NCI-H146 treated with DMSO at 0.1 percent for 48 hours (cell line): Measurements from ENCODE around the gene BACE1.
"Not testable (repeated sequence)": the region's sequence is repeated elsewhere in the genome, so short reads cannot be mapped to it uniquely, and the experiment has no call there.

Experiments used
- DNase-seq: peaks from one replicate; lab custom pipeline; 2025; ENCODE audit not compliant: unreplicated experiment; lab: John Stamatoyannopoulos, UW

BACE1 gene

GRCh38 chr11:117316197-117316961 lies at the start of gene BACE1:
BACE1 (minus strand) TSS chr11:117316256; CDS start chr11:117315795, 461 bp downstream.
- DNase-seq, result peak; percentile 61

- DNase-seq, result no peak
Observed at GRCh38 chr11:117361432-117361831, 45.4 kb upstream of the BACE1 start.

- no peak for DNase-seq
Observed at GRCh38 chr11:117356126-117356890, 40.3 kb upstream of the BACE1 start.

- DNase-seq, result no peak
Observed at GRCh38 chr11:117354550-117354949, 38.5 kb upstream of the BACE1 start.

- no peak for DNase-seq
Observed at GRCh38 chr11:117345039-117345438, 29.0 kb upstream of the BACE1 start.

- DNase-seq, result no peak
Observed at GRCh38 chr11:117337076-117337475, 21.0 kb upstream of the BACE1 start.

GRCh38 chr11:117335399-117335798 lies 19.3 kb upstream of the BACE1 start:
- no peak for DNase-seq

GRCh38 chr11:117334896-117335295 lies 18.8 kb upstream of the BACE1 start:
- DNase-seq, result no peak

GRCh38 chr11:117333917-117334316 lies 17.9 kb upstream of the BACE1 start:
- DNase-seq, result no peak

GRCh38 chr11:117332843-117333242 lies 16.8 kb upstream of the BACE1 start:
- no peak for DNase-seq

GRCh38 chr11:117328375-117329010 lies 12.4 kb upstream of the BACE1 start:
- peak; percentile 55 for DNase-seq

- DNase-seq, result peak; percentile 94
Observed at GRCh38 chr11:117327567-117328374, 11.7 kb upstream of the BACE1 start, which contains the start of gene CEP164. CEP164 (plus strand) TSS chr11:117327854; CDS start chr11:117338587, 10,733 bp downstream.

- not testable (repeated sequence) for DNase-seq
Observed at GRCh38 chr11:117327255-117327566, 11.2 kb upstream of the BACE1 start.

- DNase-seq, result no peak
Observed at GRCh38 chr11:117319214-117319840, 3.3 kb upstream of the BACE1 start.

- no peak for DNase-seq
Observed at GRCh38 chr11:117318738-117319137, 2.7 kb upstream of the BACE1 start.

GRCh38 chr11:117315285-117316196 lies 515 bp downstream of the BACE1 start:
- DNase-seq, result no peak

- no peak for DNase-seq
Observed at GRCh38 chr11:117314840-117315239, 1.2 kb downstream of the BACE1 start.

- no peak for DNase-seq
Observed at GRCh38 chr11:117313828-117314768, 2.0 kb downstream of the BACE1 start.
